GM21528 (cell line): Measurements from ENCODE around the gene ZNF626.
"Not testable (repeated sequence)": the region's sequence is repeated elsewhere in the genome, so short reads cannot be mapped to it uniquely, and the experiment has no call there.

Experiments used
- ATAC-seq: cut with Tn5 transposase; IDR thresholded peaks from one replicate; pipeline ENCODE4 v1.9.1; 2021; ENCODE audit warnings: mild to moderate bottlenecking, moderate library complexity; ENCODE audit not compliant: unreplicated experiment, low FRiP score

Gene ZNF626

GRCh38 chr19:20661150-20661819 is at the start of gene ZNF626:
TSS of gene ZNF626 (minus strand) at chr19:20661571. CDS start at chr19:20661446, 125 bp downstream.
- peak; percentile 93 for ATAC-seq

DNA sequence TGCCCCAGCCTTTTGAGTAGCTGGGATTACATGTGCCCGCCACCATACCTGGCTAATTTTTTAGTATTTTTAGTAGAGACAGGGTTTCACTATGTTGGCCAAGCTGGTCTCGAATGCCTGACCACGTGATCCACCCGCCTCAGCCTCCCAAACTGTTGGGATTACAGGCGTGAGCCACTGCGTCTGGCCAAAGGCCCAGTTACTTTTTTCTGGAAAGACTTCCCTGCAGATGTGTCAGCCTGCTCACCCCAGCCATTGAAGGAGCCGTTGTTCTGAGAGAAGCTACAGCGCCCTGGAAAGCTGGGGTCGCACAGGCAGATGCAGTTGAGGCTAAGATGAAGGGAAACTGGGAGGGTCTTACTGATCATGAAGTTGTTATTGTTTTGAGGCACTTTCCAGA is 7.9 kb upstream of the ZNF626 start:
- no peak for ATAC-seq

DNA sequence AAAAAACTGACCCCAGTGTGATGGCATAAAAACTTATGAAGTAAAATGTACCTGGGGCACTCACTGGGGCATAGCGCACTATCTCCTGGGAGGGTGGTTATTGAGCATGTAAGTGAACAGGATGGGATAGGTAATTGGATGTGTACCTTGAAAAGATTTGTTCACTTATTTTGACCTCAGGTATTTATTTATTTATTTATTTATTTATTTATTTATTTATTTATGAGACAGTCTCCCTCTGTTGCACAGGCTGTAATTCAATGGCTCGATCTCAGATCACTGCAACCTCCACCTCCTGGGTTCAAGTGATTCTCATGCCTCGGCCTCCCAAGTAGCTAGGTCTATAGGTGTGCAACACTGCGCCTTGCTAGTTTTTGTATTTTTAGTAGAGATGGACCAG is 5.9 kb upstream of the ZNF626 start:
- no peak for ATAC-seq

DNA sequence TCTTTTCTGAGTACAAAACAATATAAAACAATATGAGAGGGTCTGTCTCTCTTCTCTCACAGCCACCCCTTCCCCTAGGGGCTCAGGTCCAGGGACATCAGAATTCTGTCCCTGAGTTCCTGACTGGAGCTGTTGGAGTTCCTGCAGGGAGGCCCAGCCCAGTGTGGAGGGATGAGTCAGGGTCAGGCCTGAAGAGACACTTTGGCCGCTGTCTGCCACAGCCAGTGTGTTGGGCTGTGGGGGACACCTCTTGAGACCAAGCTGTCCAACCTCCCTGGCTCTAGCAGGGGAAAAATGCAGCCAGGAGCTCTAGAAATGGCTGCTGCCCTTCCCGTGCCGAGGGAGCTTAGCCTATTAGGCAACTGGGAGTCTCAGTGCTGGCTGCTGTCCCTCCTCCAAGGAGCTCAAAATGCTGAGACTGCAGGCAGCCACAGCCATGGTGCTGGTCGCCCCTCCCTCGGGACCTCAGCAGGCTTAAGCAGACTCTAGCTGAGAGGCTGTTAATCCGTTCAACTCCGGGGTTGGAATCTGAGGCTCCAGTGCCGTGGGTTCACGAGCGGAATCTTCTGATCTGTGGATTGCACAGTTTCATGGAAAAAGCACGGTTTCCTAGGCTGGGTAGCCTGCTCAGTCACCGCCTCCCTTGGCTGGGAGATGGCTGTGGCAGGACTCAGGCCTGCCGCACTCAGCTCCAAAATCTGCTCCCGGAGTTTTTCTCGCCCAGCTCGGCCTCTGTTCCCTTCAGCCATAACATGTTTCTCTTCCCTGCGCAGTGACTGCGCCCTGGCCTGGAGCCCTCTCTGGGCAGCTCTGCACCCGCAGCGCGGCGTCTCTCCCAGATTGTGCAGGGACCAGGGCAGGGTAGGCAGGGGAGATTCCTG is 3.8 kb upstream of the ZNF626 start:
- no peak for ATAC-seq

DNA sequence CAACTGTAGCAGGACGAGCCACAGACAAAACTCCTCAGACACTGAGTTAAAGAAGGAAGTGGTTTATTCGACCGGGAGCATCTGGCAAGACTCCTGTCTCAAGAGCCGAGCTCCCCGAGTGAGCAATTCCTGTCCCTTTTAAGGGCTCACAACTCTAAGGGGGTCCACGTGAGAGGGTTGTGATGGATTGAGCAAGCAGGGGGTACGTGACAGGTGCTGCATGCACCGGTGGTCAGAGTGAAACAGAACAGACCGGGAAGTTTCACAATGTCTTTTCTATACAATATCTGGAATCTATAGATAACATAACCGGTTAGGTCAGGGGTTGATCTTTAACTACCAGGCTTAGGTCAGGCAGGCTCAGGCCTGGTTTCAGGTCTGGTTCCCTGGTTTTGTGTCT is 3.1 kb upstream of the ZNF626 start:
- ATAC-seq = not testable (repeated sequence)

DNA sequence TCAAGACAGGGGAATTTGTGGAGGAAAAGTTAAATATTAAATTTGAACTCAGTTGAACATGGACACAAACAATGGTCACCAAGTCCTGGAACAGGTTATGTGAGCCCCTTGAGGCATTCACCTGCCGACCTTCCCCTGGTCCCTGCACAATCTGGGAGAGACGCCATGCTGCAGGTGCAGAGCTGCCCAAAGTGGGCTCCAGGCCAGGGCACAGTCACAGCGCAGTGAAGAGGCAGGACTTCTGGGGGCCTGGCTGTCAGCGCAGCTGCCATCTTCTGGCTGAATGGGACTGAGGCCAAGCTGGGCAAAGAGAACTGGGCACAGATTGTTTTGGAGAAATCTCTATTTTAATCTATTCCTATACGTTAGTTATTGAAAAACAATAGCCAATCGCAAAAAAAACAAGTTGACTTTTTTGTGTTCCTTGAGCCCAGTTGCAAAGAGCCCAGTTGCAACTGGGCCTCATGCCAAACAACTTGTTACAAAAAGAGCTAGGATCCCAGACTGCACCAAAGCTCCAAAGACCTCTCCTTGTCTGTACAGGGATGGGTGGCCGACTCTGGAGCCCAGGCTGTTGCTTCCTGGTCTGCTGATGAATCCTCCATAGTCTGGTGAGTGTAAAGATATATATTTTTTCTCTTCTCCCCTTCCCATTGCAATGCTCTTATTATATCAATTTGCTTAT is 1.2 kb upstream of the ZNF626 start:
- ATAC-seq = no peak

DNA sequence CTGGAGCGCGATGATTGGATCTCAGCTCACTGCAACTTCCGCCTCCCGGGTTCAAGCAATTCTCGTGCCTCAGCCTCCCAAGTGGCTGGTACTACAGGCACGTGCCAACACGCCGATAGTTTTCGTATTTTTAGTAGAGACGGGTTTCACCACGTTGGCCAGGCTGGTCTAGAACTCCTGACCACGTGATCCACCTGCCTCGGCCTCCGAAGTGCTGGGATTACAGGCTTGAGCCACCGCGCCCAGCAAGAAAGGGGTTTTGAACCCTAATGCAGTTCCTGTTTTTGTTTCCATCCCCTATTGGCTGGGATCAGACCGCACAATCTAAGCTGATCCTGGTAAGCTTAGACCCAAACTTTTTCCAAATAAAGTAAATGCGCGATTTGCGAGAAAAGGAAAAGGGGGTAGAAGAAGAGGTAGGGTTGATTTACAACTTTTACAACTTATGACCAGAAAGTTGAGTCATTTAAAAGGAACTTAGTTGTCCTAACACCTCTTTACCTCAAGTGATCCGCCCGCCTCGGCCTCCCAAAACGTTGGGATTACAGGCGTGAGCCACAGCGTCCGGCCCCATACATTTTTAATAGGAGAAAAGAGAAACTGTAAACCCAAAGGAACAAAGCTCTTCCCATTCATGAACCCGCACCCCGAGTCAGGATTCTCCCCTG is 764 bp downstream of the ZNF626 start:
- no peak for ATAC-seq

GRCh38 chr19:20640545-20640944 is 20.8 kb downstream of the ZNF626 start:
- no peak for ATAC-seq

- ATAC-seq = no peak
Observed at GRCh38 chr19:20640023-20640422, 21.3 kb downstream of the ZNF626 start.

- not testable (repeated sequence) for ATAC-seq
Observed at GRCh38 chr19:20624560-20624959, 36.8 kb downstream of the ZNF626 start.

DNA sequence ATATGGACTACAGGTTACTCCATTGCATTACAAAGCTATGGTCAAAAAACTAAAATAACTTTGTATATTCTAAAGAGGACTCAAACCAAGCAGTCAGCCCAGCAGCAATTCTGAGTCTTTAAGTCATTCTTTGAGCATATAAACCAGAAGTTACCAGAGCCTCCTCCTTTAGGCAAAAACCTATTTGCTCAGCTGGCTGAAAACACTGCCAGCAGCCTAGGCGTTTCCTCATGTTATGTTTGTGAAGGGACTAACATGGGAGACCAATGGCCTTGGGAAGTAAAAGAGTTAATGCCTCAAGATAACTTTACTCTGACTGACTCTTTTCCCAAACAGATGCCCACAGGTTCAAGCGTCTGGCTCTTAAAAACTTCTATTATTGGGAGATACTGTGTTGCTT is 45.3 kb downstream of the ZNF626 start:
- no peak for ATAC-seq

DNA sequence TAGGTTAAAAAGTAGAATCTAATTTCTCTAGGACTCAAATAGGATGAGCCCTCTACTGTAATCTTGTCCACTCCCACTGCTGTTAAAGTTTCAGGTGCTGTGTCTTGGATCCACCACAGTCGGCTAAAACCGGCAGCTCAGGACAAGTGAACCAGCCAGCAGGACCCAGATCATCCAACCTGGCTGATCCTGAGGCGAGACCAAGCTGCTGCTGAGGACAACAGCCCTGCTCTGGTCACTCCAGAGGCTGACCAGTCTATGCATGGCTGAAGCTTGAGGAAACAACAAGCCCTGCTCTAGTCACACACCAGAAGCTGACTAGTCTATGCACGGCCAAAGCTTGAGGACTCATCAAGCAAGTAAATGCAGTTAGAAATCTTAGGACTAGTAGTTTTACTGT is 46.4 kb downstream of the ZNF626 start:
- ATAC-seq = not testable (repeated sequence)

GRCh38 chr19:20612711-20613316 is 48.6 kb downstream of the ZNF626 start:
- ATAC-seq = no peak

DNA sequence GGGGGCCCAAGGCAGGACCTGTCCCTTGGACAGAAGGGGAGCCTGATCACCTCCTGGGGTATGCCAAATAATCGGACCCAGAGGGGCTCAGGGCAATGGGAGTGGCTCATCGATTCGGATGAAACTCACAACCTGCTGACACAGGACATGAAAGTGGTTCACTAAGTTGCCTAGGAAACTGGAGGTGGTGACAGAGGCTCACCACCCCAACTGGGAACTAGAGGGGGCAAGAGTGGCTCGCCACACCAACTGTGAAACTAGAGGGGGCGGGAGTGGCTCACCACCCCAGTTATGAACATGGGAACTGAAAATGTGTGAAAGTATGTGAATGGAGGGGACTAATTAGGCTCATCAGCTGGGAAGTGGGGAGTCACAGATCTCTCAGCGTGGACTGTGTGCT is 49.5 kb downstream of the ZNF626 start:
- ATAC-seq = no peak

DNA sequence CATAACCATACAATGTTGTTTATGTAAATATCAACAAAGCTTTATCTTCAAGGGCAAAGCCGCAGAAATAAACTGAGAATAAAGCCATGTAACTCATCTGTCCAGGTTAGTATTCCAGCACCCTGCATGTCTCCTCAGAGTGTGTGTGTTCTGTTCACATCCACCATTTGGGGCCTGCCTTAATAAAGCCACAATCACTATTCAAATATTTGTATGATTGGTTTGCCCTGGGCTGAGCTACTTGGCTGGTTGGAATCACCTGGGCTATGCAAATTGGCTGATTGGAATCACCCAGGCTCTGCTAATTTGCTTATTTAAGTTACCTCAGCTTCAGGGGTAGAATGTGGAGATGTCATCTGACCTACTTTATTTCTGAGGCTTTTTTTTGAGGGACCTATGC is 53.4 kb downstream of the ZNF626 start:
- ATAC-seq = no peak
